ENCODE measurements around the gene PSME1.

Gene PSME1

GRCh38 chr14:24176599-24176998 is 40.6 kb downstream of the PSME1 start:
- H3K27me3 ChIP-seq (ENCODE audit: control insufficient read depth, insufficient read depth, low read length): no peaks in the 10 kb centered on the region
- H3K9ac ChIP-seq (ENCODE audit: low read depth, low read length): no peak overlapping the region
- H3K4me1 ChIP-seq (ENCODE audit: control insufficient read depth, insufficient read depth, low read length): peaks cover 3% of the 10 kb centered on the region
- H3K9me3 ChIP-seq (ENCODE audit: control insufficient read depth, insufficient read depth, low read length): no peaks in the 10 kb centered on the region
- H3K36me3 ChIP-seq (ENCODE audit: control insufficient read depth, insufficient read depth, low read length): peaks cover 49% of the 10 kb centered on the region
- no peak overlapping the region for H3K4me3 ChIP-seq (ENCODE audit: low read depth, low read length)

GRCh38 chr14:24177041-24177825 is 41.2 kb downstream of the PSME1 start:
- no peaks in the 10 kb centered on the region for H3K9me3 ChIP-seq (ENCODE audit: control insufficient read depth, insufficient read depth, low read length)
- H3K9ac ChIP-seq (ENCODE audit: low read depth, low read length): no peak overlapping the region
- H3K4me1 ChIP-seq (ENCODE audit: control insufficient read depth, insufficient read depth, low read length): peaks cover 2% of the 10 kb centered on the region
- H3K36me3 ChIP-seq (ENCODE audit: control insufficient read depth, insufficient read depth, low read length): peaks cover 56% of the 10 kb centered on the region
- H3K27me3 ChIP-seq (ENCODE audit: control insufficient read depth, insufficient read depth, low read length): no peaks in the 10 kb centered on the region
- no peak overlapping the region for H3K4me3 ChIP-seq (ENCODE audit: low read depth, low read length)

GRCh38 chr14:24177891-24178290 is 41.9 kb downstream of the PSME1 start:
- no peaks in the 10 kb centered on the region for H3K4me1 ChIP-seq (ENCODE audit: control insufficient read depth, insufficient read depth, low read length)
- H3K9ac ChIP-seq (ENCODE audit: low read depth, low read length): no peak overlapping the region
- peaks cover 62% of the 10 kb centered on the region for H3K36me3 ChIP-seq (ENCODE audit: control insufficient read depth, insufficient read depth, low read length)
- H3K27me3 ChIP-seq (ENCODE audit: control insufficient read depth, insufficient read depth, low read length): no peaks in the 10 kb centered on the region
- no peaks in the 10 kb centered on the region for H3K9me3 ChIP-seq (ENCODE audit: control insufficient read depth, insufficient read depth, low read length)
- no peak overlapping the region for H3K4me3 ChIP-seq (ENCODE audit: low read depth, low read length)

GRCh38 chr14:24178399-24179178 is 42.6 kb downstream of the PSME1 start:
- peaks cover 64% of the 10 kb centered on the region for H3K36me3 ChIP-seq (ENCODE audit: control insufficient read depth, insufficient read depth, low read length)
- H3K9ac ChIP-seq (ENCODE audit: low read depth, low read length): no peak overlapping the region
- H3K27me3 ChIP-seq (ENCODE audit: control insufficient read depth, insufficient read depth, low read length): no peaks in the 10 kb centered on the region
- H3K4me3 ChIP-seq (ENCODE audit: low read depth, low read length): no peak overlapping the region
- no peaks in the 10 kb centered on the region for H3K4me1 ChIP-seq (ENCODE audit: control insufficient read depth, insufficient read depth, low read length)
- no peaks in the 10 kb centered on the region for H3K9me3 ChIP-seq (ENCODE audit: control insufficient read depth, insufficient read depth, low read length)

- no peaks in the 10 kb centered on the region for H3K27me3 ChIP-seq (ENCODE audit: control insufficient read depth, insufficient read depth, low read length)
- H3K4me3 ChIP-seq (ENCODE audit: low read depth, low read length): no peak overlapping the region
- H3K4me1 ChIP-seq (ENCODE audit: control insufficient read depth, insufficient read depth, low read length): no peaks in the 10 kb centered on the region
- H3K9me3 ChIP-seq (ENCODE audit: control insufficient read depth, insufficient read depth, low read length): no peaks in the 10 kb centered on the region
- peaks cover 71% of the 10 kb centered on the region for H3K36me3 ChIP-seq (ENCODE audit: control insufficient read depth, insufficient read depth, low read length)
- no peak overlapping the region for H3K9ac ChIP-seq (ENCODE audit: low read depth, low read length)
Observed at GRCh38 chr14:24179294-24179960, 43.4 kb downstream of the PSME1 start.

GRCh38 chr14:24179961-24180796 is 44.2 kb downstream of the PSME1 start:
- Histone ChIP-seq H3K4me3 (ENCODE audit: low read depth, low read length) (no peak overlapping the region), H3K4me1 (ENCODE audit: control insufficient read depth, insufficient read depth, low read length) (no peaks in the 10 kb centered on the region), H3K27me3 (ENCODE audit: control insufficient read depth, insufficient read depth, low read length) (no peaks in the 10 kb centered on the region), H3K9me3 (ENCODE audit: control insufficient read depth, insufficient read depth, low read length) (no peaks in the 10 kb centered on the region), H3K36me3 (ENCODE audit: control insufficient read depth, insufficient read depth, low read length) (peaks cover 76% of the 10 kb centered on the region), H3K9ac (ENCODE audit: low read depth, low read length) (no peak overlapping the region)

GRCh38 chr14:24181371-24182077 is 45.5 kb downstream of the PSME1 start:
- Histone ChIP-seq H3K9me3 (ENCODE audit: control insufficient read depth, insufficient read depth, low read length) (no peaks in the 10 kb centered on the region), H3K4me3 (ENCODE audit: low read depth, low read length) (no peak overlapping the region), H3K27me3 (ENCODE audit: control insufficient read depth, insufficient read depth, low read length) (no peaks in the 10 kb centered on the region), H3K36me3 (ENCODE audit: control insufficient read depth, insufficient read depth, low read length) (peaks cover 89% of the 10 kb centered on the region), H3K9ac (ENCODE audit: low read depth, low read length) (no peak overlapping the region), H3K4me1 (ENCODE audit: control insufficient read depth, insufficient read depth, low read length) (no peaks in the 10 kb centered on the region)

- Histone ChIP-seq H3K4me1 (ENCODE audit: control insufficient read depth, insufficient read depth, low read length) (no peaks in the 10 kb centered on the region), H3K36me3 (ENCODE audit: control insufficient read depth, insufficient read depth, low read length) (peaks cover 94% of the 10 kb centered on the region), H3K9ac (ENCODE audit: low read depth, low read length) (no peak overlapping the region), H3K9me3 (ENCODE audit: control insufficient read depth, insufficient read depth, low read length) (no peaks in the 10 kb centered on the region), H3K27me3 (ENCODE audit: control insufficient read depth, insufficient read depth, low read length) (no peaks in the 10 kb centered on the region), H3K4me3 (ENCODE audit: low read depth, low read length) (no peak overlapping the region)
Observed at GRCh38 chr14:24182110-24182882, 46.3 kb downstream of the PSME1 start.

GRCh38 chr14:24183014-24183481 is 47.1 kb downstream of the PSME1 start:
- Histone ChIP-seq H3K27me3 (ENCODE audit: control insufficient read depth, insufficient read depth, low read length) (no peaks in the 10 kb centered on the region), H3K4me1 (ENCODE audit: control insufficient read depth, insufficient read depth, low read length) (peaks cover 6% of the 10 kb centered on the region), H3K4me3 (ENCODE audit: low read depth, low read length) (no peak overlapping the region), H3K36me3 (ENCODE audit: control insufficient read depth, insufficient read depth, low read length) (peaks cover 89% of the 10 kb centered on the region), H3K9ac (ENCODE audit: low read depth, low read length) (no peak overlapping the region), H3K9me3 (ENCODE audit: control insufficient read depth, insufficient read depth, low read length) (no peaks in the 10 kb centered on the region)
